Fibroblast of lung (primary cell): ENCODE measurements around the gene CDKN2AIP. TPM values are rescaled to one million over a fixed set of nuclear protein-coding genes. Genes with fewer than 3 reads are reported as not detected.

Source experiments
- DNase-seq, 2 donors: peaks; one replicate each; pipeline versions ENCODE4 v3.0.0 to v3.0.0-alpha.2; 2010; ENCODE audit warnings: low read depth in 2 of 2
- H2AFZ ChIP-seq: 2 replicates; pipeline ENCODE4 v1.5.1; 2012; ENCODE audit warnings: low read length, control low read depth, inconsistent platforms
- H3K27ac ChIP-seq: 2 replicates; pipeline ENCODE4 v1.5.1; 2011; ENCODE audit warnings: low read length, control low read depth; ENCODE audit not compliant: insufficient read depth
- H3K27me3 ChIP-seq: 2 replicates; pipeline ENCODE4 v1.5.1; 2011; ENCODE audit warnings: mild to moderate bottlenecking, low read length; ENCODE audit not compliant: control insufficient read depth, insufficient read depth
- H3K36me3 ChIP-seq: 2 replicates; pipeline ENCODE4 v1.5.1; 2011; ENCODE audit warnings: low read length; ENCODE audit not compliant: control insufficient read depth, insufficient read depth
- H3K4me1 ChIP-seq: 2 replicates; pipeline ENCODE4 v1.5.1; 2011; ENCODE audit warnings: low read length; ENCODE audit not compliant: control insufficient read depth, insufficient read depth; ENCODE audit errors: extremely low read depth
- H3K4me2 ChIP-seq: 2 replicates; pipeline ENCODE4 v1.5.1; 2011; ENCODE audit warnings: low read length, control low read depth; ENCODE audit not compliant: insufficient read depth; ENCODE audit errors: extremely low read depth
- H3K4me3 ChIP-seq, 4 experiments: fragments of 200-600 bp in 1 of 4; sonication (generic) in 1 of 4; replicated peaks in 1 of 4; 2 replicates each; pipeline ENCODE4 v1.5.1; 2011 to 2016; ENCODE audit warnings: low read length in 4 of 4, low read depth in 3 of 4, mild to moderate bottlenecking in 3 of 4, control low read depth in 2 of 4, inconsistent platforms in 1 of 4, mixed read lengths in 1 of 4; ENCODE audit not compliant: insufficient read depth in 1 of 4; ENCODE audit errors: control extremely low read depth in 1 of 4
- H3K79me2 ChIP-seq: 2 replicates; pipeline ENCODE4 v1.5.1; 2012; ENCODE audit warnings: mild to moderate bottlenecking, low read length, inconsistent platforms; ENCODE audit not compliant: control insufficient read depth, insufficient read depth
- H3K9ac ChIP-seq: 2 replicates; pipeline ENCODE4 v1.5.1; 2011; ENCODE audit warnings: mild to moderate bottlenecking, low read length, control low read depth; ENCODE audit not compliant: insufficient read depth
- H3K9me3 ChIP-seq: 2 replicates; pipeline ENCODE4 v1.5.1; 2012; ENCODE audit warnings: low read depth, low read length; ENCODE audit not compliant: control insufficient read depth, insufficient read depth
- H4K20me1 ChIP-seq: 2 replicates; pipeline ENCODE4 v1.5.1; 2011; ENCODE audit warnings: low read length; ENCODE audit not compliant: control insufficient read depth, insufficient read depth; ENCODE audit errors: extremely low read depth
- CTCF ChIP-seq, 2 donors: IDR thresholded peaks in 1 of 2; conservative IDR thresholded peaks in 1 of 2; 1 replicate in 1 of 2; 2 replicates in 1 of 2; pipeline ENCODE4 v1.5.1; 2011 to 2012; ENCODE audit warnings: low read length in 2 of 2, control low read depth in 1 of 2, inconsistent platforms in 1 of 2, low read depth in 1 of 2, mild to moderate bottlenecking in 1 of 2
- EZH2 ChIP-seq: IDR thresholded peaks from 2 replicates; pipeline ENCODE4 v1.5.1; 2012; ENCODE audit warnings: low read length, control low read depth, mild to moderate bottlenecking; ENCODE audit errors: missing control alignments
- polyA plus RNA-seq, 2 donors: library from polyadenylated mRNA; depleted of rRNA in 1 of 2; stranded (reverse) in 1 of 2; unstranded in 1 of 2; fragments of >200 nt; gene quantifications; 2 replicates each; pipeline ENCODE4 v1.2.1, GENCODE V29; 2011 to 2012; ENCODE audit warnings: missing spikeins in 1 of 2
- total RNA-seq: library from RNA; depleted of rRNA; stranded (reverse); fragments of >200 nt; gene quantifications from 2 replicates; pipeline ENCODE4 v1.2.1, GENCODE V29; 2014

CDKN2AIP gene
- total and polyA plus RNA-seq, 2 donors (not counting 1 experiment from before 2014, with no cell fraction given) = 15.4 to 20.5 TPM

GRCh38 chr4:183405303-183405702 is 39.1 kb upstream of the CDKN2AIP start:
- Histone ChIP-seq H4K20me1 (no peaks in the 10 kb centered on the region), H3K9ac (no peak overlapping the region), H3K9me3 (no peaks in the 10 kb centered on the region), H3K27ac (no peak overlapping the region), H3K36me3 (no peaks in the 10 kb centered on the region), H3K79me2 (no peaks in the 10 kb centered on the region), H3K4me1 (no peaks in the 10 kb centered on the region), H3K4me2 (no peak overlapping the region), H2AFZ (no peak overlapping the region), H3K27me3 (no peaks in the 10 kb centered on the region), H3K4me3 (no peak overlapping the region)
- no peak for DNase-seq
- TF ChIP-seq EZH2 (no peak), CTCF (conservative IDR thresholded peaks at IDR 0.05 in 1 of 2, IDR thresholded peaks at IDR 0.05 in 1 of 2; ENCODE audit: low read depth in 1 of 2, low read length in 2 of 2) (no peak)

- Histone ChIP-seq H2AFZ (peak overlapping the region; percentile 46), H3K4me1 (no peaks in the 10 kb centered on the region), H3K4me2 (peak overlapping the region; percentile 67), H4K20me1 (no peaks in the 10 kb centered on the region), H3K4me3 (peak overlapping the region; percentile 51 to 88 (median 61)), H3K9ac (peak overlapping the region; percentile 65), H3K9me3 (no peaks in the 10 kb centered on the region), H3K27me3 (no peaks in the 10 kb centered on the region), H3K36me3 (no peaks in the 10 kb centered on the region), H3K27ac (peak overlapping the region; percentile 34), H3K79me2 (no peaks in the 10 kb centered on the region)
- TF ChIP-seq EZH2 (no peak), CTCF (conservative IDR thresholded peaks at IDR 0.05 in 1 of 2, IDR thresholded peaks at IDR 0.05 in 1 of 2; ENCODE audit: low read depth in 1 of 2, low read length in 2 of 2) (peak; percentile 77)
- DNase-seq = peak; percentile 64 to 67
Observed at GRCh38 chr4:183407128-183407585, 37.3 kb upstream of the CDKN2AIP start.

- Histone ChIP-seq H3K9ac (no peak overlapping the region), H3K27ac (peak overlapping the region; percentile 34), H3K4me2 (peak overlapping the region; percentile 67), H3K4me1 (no peaks in the 10 kb centered on the region), H4K20me1 (no peaks in the 10 kb centered on the region), H3K79me2 (no peaks in the 10 kb centered on the region), H3K4me3 (peak overlapping the region; percentile 51 to 88 (median 61)), H2AFZ (peak overlapping the region; percentile 46), H3K36me3 (no peaks in the 10 kb centered on the region), H3K9me3 (no peaks in the 10 kb centered on the region), H3K27me3 (no peaks in the 10 kb centered on the region)
- no peak for DNase-seq
- TF ChIP-seq EZH2 (no peak), CTCF (conservative IDR thresholded peaks at IDR 0.05 in 1 of 2, IDR thresholded peaks at IDR 0.05 in 1 of 2; ENCODE audit: low read depth in 1 of 2, low read length in 2 of 2) (no peak)
Observed at GRCh38 chr4:183407635-183408464, 36.6 kb upstream of the CDKN2AIP start.
